GM19193 (cell line): Measurements from ENCODE around the gene KLK4.

Experiments used
- POLR2A ChIP-seq: IDR thresholded peaks from 4 replicates; pipeline ENCODE4 v1.6.1; 2011; ENCODE audit not compliant: insufficient read depth, insufficient read length; ENCODE audit errors: extremely low read depth

Gene KLK4

GRCh38 chr19:50911206-50912101 is at the start of gene KLK4:
Gene KLK4 (minus strand): TSS chr19:50911395. CDS start chr19:50910738, 657 bp downstream.
- TF ChIP-seq POLR2A, result no peak

GRCh38 chr19:50959731-50960500 is 48.7 kb upstream of the KLK4 start:
- no peak for TF ChIP-seq POLR2A

GRCh38 chr19:50957587-50957986 is 46.4 kb upstream of the KLK4 start:
- TF ChIP-seq POLR2A, result no peak

- no peak for TF ChIP-seq POLR2A
These were observed 41.7 kb upstream of the KLK4 start, which contains the start of gene KLK5 for GRCh38 chr19:50952910-50953309. Gene KLK5 (minus strand): TSS chr19:50953038. CDS start chr19:50952657, 381 bp downstream.

- no peak for TF ChIP-seq POLR2A
These were observed 38.7 kb upstream of the KLK4 start for GRCh38 chr19:50949861-50950260.

- TF ChIP-seq POLR2A, result no peak
These were observed 35.9 kb upstream of the KLK4 start for GRCh38 chr19:50947123-50947522.

- TF ChIP-seq POLR2A, result no peak
These were observed 33.6 kb upstream of the KLK4 start for GRCh38 chr19:50944795-50945194.

- no peak for TF ChIP-seq POLR2A
These were observed 32.1 kb upstream of the KLK4 start for GRCh38 chr19:50943074-50943828.

- TF ChIP-seq POLR2A, result no peak
These were observed 28.4 kb upstream of the KLK4 start for GRCh38 chr19:50939596-50939995.

- TF ChIP-seq POLR2A, result no peak
These were observed 22.4 kb upstream of the KLK4 start for GRCh38 chr19:50933640-50934039.

- no peak for TF ChIP-seq POLR2A
These were observed 21.5 kb upstream of the KLK4 start for GRCh38 chr19:50932690-50933083.

- no peak for TF ChIP-seq POLR2A
These were observed 21.0 kb upstream of the KLK4 start for GRCh38 chr19:50932018-50932689.

GRCh38 chr19:50931023-50931422 is 19.8 kb upstream of the KLK4 start:
- no peak for TF ChIP-seq POLR2A

- TF ChIP-seq POLR2A, result no peak
These were observed 17.6 kb upstream of the KLK4 start for GRCh38 chr19:50928831-50929230.

- TF ChIP-seq POLR2A, result no peak
These were observed 14.9 kb upstream of the KLK4 start for GRCh38 chr19:50926144-50926543.

- TF ChIP-seq POLR2A, result no peak
These were observed 14.5 kb upstream of the KLK4 start for GRCh38 chr19:50925734-50926133.
